Astrocyte (in vitro differentiated cells and primary cell): ENCODE measurements around the gene NMBR.

Experiments
- CTCF ChIP-seq: IDR thresholded peaks from 2 replicates; pipeline ENCODE4 v1.5.1; 2011; ENCODE audit warnings: low read depth, mild to moderate bottlenecking, inconsistent platforms, low read length, moderate library complexity; ENCODE audit not compliant: insufficient read depth
- EZH2 ChIP-seq: IDR thresholded peaks from 2 replicates; pipeline ENCODE4 v1.6.1; 2012; ENCODE audit warnings: mild to moderate bottlenecking, low read length, inconsistent platforms; ENCODE audit not compliant: insufficient read depth

GRCh38 chr6:142026471-142026870 is 120.5 kb downstream of the NMBR start:
- TF ChIP-seq CTCF: no peak
- no peak for TF ChIP-seq EZH2
